Upper lobe of left lung (tissue), 6 donors: ENCODE data around the gene TMEM135. TPM values are rescaled to one million over a fixed set of nuclear protein-coding genes. Genes with fewer than 3 reads are reported as not detected.

ENCODE experiments used
- ATAC-seq, 2 donors: fragments of 200-7000 bp; cut with Tn5 transposase; one replicate each; pipeline ENCODE4 v1.9.1; 2022; ENCODE audit warnings: mild to moderate bottlenecking in 2 of 2, moderate library complexity in 2 of 2; ENCODE audit not compliant: low FRiP score in 2 of 2
- DNase-seq, 2 donors: peaks; one replicate each; pipeline ENCODE4 v3.0.0-alpha.2; 2019 to 2020
- H3K27ac ChIP-seq, 4 donors: fragments of 200-600 bp; sonication (generic); one replicate each; pipeline ENCODE4 v1.5.1; 2016 to 2019
- H3K27me3 ChIP-seq, 4 donors: fragments of 200-600 bp; sonication (generic); one replicate each; pipeline ENCODE4 v1.5.1; 2017 to 2019
- H3K36me3 ChIP-seq, 4 donors: fragments of 200-600 bp; sonication (generic); one replicate each; pipeline ENCODE4 v1.5.1; 2016 to 2019
- H3K4me1 ChIP-seq, 4 donors: fragments of 200-600 bp; sonication (generic); one replicate each; pipeline ENCODE4 v1.5.1; 2018 to 2019
- H3K4me3 ChIP-seq, 4 donors: fragments of 200-600 bp; sonication (generic); one replicate each; pipeline ENCODE4 v1.5.1; 2017 to 2019; ENCODE audit warnings: mild to moderate bottlenecking in 2 of 4, moderate library complexity in 1 of 4
- H3K9me3 ChIP-seq, 4 donors: fragments of 200-600 bp; sonication (generic); one replicate each; pipeline ENCODE4 v1.5.1; 2018 to 2019
- EP300 ChIP-seq, 4 donors: sonication (generic); formaldehyde crosslinking; IDR thresholded peaks; one replicate each; pipeline ENCODE4 v1.5.1; 2017; ENCODE audit warnings: antibody characterized with exemption in 4 of 4, control low read depth in 2 of 4
- POLR2A ChIP-seq, 4 donors: fragments of 450-650 bp; IDR thresholded peaks; one replicate each; pipeline ENCODE4 v1.5.1; 2016 to 2017; ENCODE audit warnings: antibody characterized with exemption in 4 of 4, mild to moderate bottlenecking in 2 of 4
- POLR2AphosphoS5 ChIP-seq, 2 donors: sonication (generic); formaldehyde crosslinking; IDR thresholded peaks; one replicate each; pipeline ENCODE4 v1.5.1; 2017; ENCODE audit warnings: antibody characterized with exemption in 2 of 2
- WGBS, 2 donors: methylation state at CpG; one replicate each; pipeline ENCODE4 v1.1.5; 2017 to 2018; 5-methylcytosine and 5-hydroxymethylcytosine counted together
- total RNA-seq, 6 donors: library from RNA; depleted of rRNA in 4 of 6; stranded (reverse); fragments of >200 nt in 4 of 6; gene quantifications; one replicate each; pipeline versions ENCODE4 v1.1.0 to v1.2.1, GENCODE V29; 2016 to 2021
- TF ChIP-seq, protein P1 (sequence below), 6 experiments: fragments of 450-650 bp in 4 of 6; fragments of 200-600 bp in 2 of 6; sonication (generic) in 2 of 6; IDR thresholded peaks; one replicate each; pipeline ENCODE4 v1.5.1; 2016 to 2019; ENCODE audit warnings: antibody characterized with exemption in 6 of 6
- donor health status: DM: no; HTN: no; CAD: no; lungs with moderate emphysema.
- donor health status: DM: no; HTN: yes; CAD: no; lungs with severe emphysema.

The TMEM135 gene
- total RNA-seq, 6 donors from 2014 or later, result 12.6 to 33.5 (median 19.1) TPM

DNA sequence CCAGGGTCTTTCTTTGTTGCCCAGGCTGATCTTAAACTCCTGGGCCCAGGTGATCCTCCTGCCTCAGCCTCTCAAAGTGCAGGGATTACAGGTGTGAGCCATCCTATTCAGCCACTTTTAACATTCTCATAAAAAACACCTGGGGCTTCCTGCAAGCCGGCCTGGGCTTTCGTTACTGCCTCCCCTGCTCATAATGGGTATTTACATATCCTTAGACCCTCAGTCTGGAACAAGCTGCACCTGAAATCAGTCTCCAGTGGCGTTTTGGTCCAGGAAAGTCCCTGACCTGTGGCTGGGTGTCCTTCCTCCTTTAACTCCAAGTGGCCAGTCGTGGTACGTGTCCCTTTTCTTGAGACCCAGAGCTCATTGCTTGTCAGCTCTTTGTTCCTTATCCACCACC is 320.7 kb downstream of the TMEM135 start:
- Histone ChIP-seq H3K27me3 (no peaks in the 10 kb centered on the region), H3K4me3 (no peak overlapping the region), H3K9me3 (no peaks in the 10 kb centered on the region), H3K4me1 (peaks cover 0 to 4% (median 0%) of the 10 kb centered on the region in 4 donors), H3K27ac (no peak overlapping the region), H3K36me3 (no peaks in the 10 kb centered on the region)
- TF ChIP-seq POLR2AphosphoS5 (IDR thresholded peaks at IDR 0.05) (no peak), POLR2A (IDR thresholded peaks at IDR 0.05) (no peak), EP300 (IDR thresholded peaks at IDR 0.05) (no peak)
- TF ChIP-seq, protein P1, sequence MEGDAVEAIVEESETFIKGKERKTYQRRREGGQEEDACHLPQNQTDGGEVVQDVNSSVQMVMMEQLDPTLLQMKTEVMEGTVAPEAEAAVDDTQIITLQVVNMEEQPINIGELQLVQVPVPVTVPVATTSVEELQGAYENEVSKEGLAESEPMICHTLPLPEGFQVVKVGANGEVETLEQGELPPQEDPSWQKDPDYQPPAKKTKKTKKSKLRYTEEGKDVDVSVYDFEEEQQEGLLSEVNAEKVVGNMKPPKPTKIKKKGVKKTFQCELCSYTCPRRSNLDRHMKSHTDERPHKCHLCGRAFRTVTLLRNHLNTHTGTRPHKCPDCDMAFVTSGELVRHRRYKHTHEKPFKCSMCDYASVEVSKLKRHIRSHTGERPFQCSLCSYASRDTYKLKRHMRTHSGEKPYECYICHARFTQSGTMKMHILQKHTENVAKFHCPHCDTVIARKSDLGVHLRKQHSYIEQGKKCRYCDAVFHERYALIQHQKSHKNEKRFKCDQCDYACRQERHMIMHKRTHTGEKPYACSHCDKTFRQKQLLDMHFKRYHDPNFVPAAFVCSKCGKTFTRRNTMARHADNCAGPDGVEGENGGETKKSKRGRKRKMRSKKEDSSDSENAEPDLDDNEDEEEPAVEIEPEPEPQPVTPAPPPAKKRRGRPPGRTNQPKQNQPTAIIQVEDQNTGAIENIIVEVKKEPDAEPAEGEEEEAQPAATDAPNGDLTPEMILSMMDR (IDR thresholded peaks at IDR 0.05), result no peak
- ATAC-seq, result no peak
- WGBS, 2 donors, result 90 to 92% methylated on average over 5 of the region's 5 CpGs
- DNase-seq, result no peak

DNA sequence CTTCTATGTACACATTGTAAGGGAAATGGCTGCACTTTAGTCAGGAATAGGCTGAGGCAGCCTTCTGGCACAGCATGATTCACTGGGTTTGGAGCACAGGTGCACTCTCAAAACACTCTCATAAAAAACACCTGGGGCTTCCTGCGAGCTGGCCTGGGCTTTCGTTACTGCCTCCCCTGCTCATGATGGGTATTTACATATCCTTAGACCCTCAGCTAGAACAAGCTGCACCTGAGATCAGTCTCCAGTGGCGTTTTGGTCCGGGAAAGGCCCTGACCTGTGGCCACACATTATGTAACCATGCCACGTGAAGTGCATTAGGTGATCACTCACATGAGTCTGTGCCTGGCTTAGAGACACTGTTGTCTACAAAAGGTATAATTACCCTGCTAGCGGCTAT is 321.7 kb downstream of the TMEM135 start:
- H3K27ac ChIP-seq, result no peak overlapping the region
- TF ChIP-seq, protein P1 (IDR thresholded peaks at IDR 0.05), result no peak
- no peak for TF ChIP-seq POLR2AphosphoS5 (IDR thresholded peaks at IDR 0.05)
- peaks cover 0 to 4% (median 0%) of the 10 kb centered on the region in 4 donors for H3K4me1 ChIP-seq
- WGBS, 2 donors, result 76 to 96% methylated on average over 6 of the region's 6 CpGs
- no peak for DNase-seq
- ATAC-seq, result no peak
- H3K36me3 ChIP-seq, result no peaks in the 10 kb centered on the region
- H3K4me3 ChIP-seq, result no peak overlapping the region
- H3K27me3 ChIP-seq, result no peaks in the 10 kb centered on the region
- H3K9me3 ChIP-seq, result no peaks in the 10 kb centered on the region

GRCh38 chr11:87361891-87362290 is 324.2 kb downstream of the TMEM135 start:
- 95 to 98% methylated on average over 5 of the region's 5 CpGs for WGBS, 2 donors
- DNase-seq (no peak), ATAC-seq (no peak)
- TF ChIP-seq POLR2A (IDR thresholded peaks at IDR 0.05), result no peak
- TF ChIP-seq EP300 (IDR thresholded peaks at IDR 0.05), result no peak
- H3K36me3 ChIP-seq, result no peaks in the 10 kb centered on the region
- no peak overlapping the region for H3K4me3 ChIP-seq
- no peaks in the 10 kb centered on the region for H3K27me3 ChIP-seq
- H3K9me3 ChIP-seq, result no peaks in the 10 kb centered on the region
- no peaks in the 10 kb centered on the region for H3K4me1 ChIP-seq
- H3K27ac ChIP-seq, result no peak overlapping the region

DNA sequence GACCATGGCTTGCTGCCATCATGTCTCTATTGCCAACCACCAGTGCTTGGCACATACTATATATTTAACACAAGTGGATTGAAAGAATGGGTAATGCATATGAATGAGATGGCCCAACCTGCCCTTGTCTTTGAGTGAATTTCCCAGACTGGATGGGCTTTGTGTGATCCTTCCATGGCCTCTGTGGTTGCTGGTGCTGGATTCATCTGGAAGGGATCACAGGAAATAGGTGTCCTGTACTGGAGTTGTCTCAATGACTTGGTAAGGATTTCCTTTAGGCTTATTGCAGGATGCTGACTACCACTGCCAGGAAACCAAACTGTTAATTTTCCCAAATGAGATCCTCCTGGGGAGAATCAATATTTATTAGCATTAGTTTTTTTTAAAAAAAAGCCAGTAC is 328.6 kb downstream of the TMEM135 start:
- no peak for ATAC-seq
- no peak overlapping the region for H3K4me3 ChIP-seq
- TF ChIP-seq POLR2A (IDR thresholded peaks at IDR 0.05), result no peak
- TF ChIP-seq EP300 (IDR thresholded peaks at IDR 0.05), result no peak

GRCh38 chr11:87366763-87367405 is 329.1 kb downstream of the TMEM135 start:
- TF ChIP-seq EP300 (IDR thresholded peaks at IDR 0.05) (no peak), POLR2AphosphoS5 (IDR thresholded peaks at IDR 0.05) (no peak), POLR2A (IDR thresholded peaks at IDR 0.05) (no peak)
- TF ChIP-seq, protein P1 (IDR thresholded peaks at IDR 0.05), result no peak
- H3K27ac ChIP-seq, result no peak overlapping the region
- no peaks in the 10 kb centered on the region for H3K36me3 ChIP-seq
- H3K27me3 ChIP-seq, result no peaks in the 10 kb centered on the region
- no peaks in the 10 kb centered on the region for H3K9me3 ChIP-seq
- ATAC-seq (no peak), DNase-seq (no peak)
- 80% methylated on average over 2 of the region's 2 CpGs for WGBS, 2 donors
- H3K4me3 ChIP-seq, result no peak overlapping the region
- H3K4me1 ChIP-seq, result no peaks in the 10 kb centered on the region

More for the DNA sequence above, 328.6 kb downstream of the TMEM135 start:
- Histone ChIP-seq H3K27ac (no peak overlapping the region), H3K36me3 (no peaks in the 10 kb centered on the region), H3K4me1 (no peaks in the 10 kb centered on the region), H3K27me3 (no peaks in the 10 kb centered on the region), H3K9me3 (no peaks in the 10 kb centered on the region)
- no peak for DNase-seq

DNA sequence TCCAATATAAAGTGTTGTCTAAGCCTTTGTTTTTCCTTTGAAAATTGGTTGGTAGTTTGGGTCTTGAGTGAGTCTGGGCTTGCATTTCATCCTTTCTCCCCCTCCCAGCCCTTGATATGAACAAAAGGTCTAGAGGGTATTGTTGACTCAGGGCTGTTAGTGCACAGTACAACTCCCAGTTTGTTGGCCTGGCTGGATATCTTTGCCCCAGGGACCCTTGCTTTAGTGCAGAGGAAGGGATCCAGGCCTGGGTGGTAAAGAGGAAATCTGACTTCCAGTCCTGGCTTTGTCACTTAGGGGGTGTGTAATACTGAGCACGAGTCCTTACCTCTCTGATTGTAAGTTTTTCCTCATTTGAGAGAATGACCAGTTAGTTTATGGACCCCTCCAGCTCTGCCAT is 330.4 kb downstream of the TMEM135 start:
- Histone ChIP-seq H3K9me3 (no peaks in the 10 kb centered on the region), H3K4me1 (no peaks in the 10 kb centered on the region), H3K4me3 (no peak overlapping the region), H3K27me3 (no peaks in the 10 kb centered on the region), H3K27ac (no peak overlapping the region), H3K36me3 (no peaks in the 10 kb centered on the region)
- no peak for TF ChIP-seq POLR2AphosphoS5 (IDR thresholded peaks at IDR 0.05)
- no peak for TF ChIP-seq EP300 (IDR thresholded peaks at IDR 0.05)
- TF ChIP-seq POLR2A (IDR thresholded peaks at IDR 0.05), result no peak
- TF ChIP-seq, protein P1 (IDR thresholded peaks at IDR 0.05), result no peak
- DNase-seq, result no peak
- ATAC-seq, result no peak
- WGBS, 2 donors, result 58 to 63% methylated on average over 1 of the region's 1 CpG
